Thyroid gland (tissue), 4 donors: ENCODE data around the gene TRIB2.

ENCODE experiments used
- POLR2A ChIP-seq, 2 donors: fragments of 450-650 bp; IDR thresholded peaks; one replicate each; pipeline ENCODE4 v1.6.1; 2017; ENCODE audit warnings: antibody characterized with exemption in 2 of 2, mild to moderate bottlenecking in 2 of 2, moderate library complexity in 1 of 2
- TF ChIP-seq, protein P1 (sequence below), 6 experiments: fragments of 200-600 bp in 3 of 6; fragments of 450-650 bp in 3 of 6; sonication (generic) in 3 of 6; IDR thresholded peaks; one replicate each; pipeline ENCODE4 v1.5.1; 2016 to 2019; ENCODE audit warnings: antibody characterized with exemption in 6 of 6, mild to moderate bottlenecking in 2 of 6, inconsistent platforms in 1 of 6, moderate library complexity in 1 of 6

GRCh38 chr2:12686708-12687283, 29.9 kb upstream of the TRIB2 start:
- TF ChIP-seq, protein P1, sequence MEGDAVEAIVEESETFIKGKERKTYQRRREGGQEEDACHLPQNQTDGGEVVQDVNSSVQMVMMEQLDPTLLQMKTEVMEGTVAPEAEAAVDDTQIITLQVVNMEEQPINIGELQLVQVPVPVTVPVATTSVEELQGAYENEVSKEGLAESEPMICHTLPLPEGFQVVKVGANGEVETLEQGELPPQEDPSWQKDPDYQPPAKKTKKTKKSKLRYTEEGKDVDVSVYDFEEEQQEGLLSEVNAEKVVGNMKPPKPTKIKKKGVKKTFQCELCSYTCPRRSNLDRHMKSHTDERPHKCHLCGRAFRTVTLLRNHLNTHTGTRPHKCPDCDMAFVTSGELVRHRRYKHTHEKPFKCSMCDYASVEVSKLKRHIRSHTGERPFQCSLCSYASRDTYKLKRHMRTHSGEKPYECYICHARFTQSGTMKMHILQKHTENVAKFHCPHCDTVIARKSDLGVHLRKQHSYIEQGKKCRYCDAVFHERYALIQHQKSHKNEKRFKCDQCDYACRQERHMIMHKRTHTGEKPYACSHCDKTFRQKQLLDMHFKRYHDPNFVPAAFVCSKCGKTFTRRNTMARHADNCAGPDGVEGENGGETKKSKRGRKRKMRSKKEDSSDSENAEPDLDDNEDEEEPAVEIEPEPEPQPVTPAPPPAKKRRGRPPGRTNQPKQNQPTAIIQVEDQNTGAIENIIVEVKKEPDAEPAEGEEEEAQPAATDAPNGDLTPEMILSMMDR (IDR thresholded peaks at IDR 0.05): no peak
- TF ChIP-seq POLR2A (IDR thresholded peaks at IDR 0.05): no peak
